NT2/D1 (cell line): ENCODE measurements around the gene MAP6.

ENCODE experiments used
- SUZ12 ChIP-seq: IDR thresholded peaks from 2 replicates; pipeline ENCODE4 v1.6.1; 2011; ENCODE audit not compliant: insufficient read length, insufficient read depth; ENCODE audit errors: extremely low read depth
- YY1 ChIP-seq: IDR thresholded peaks from 2 replicates; pipeline ENCODE4 v1.6.1; 2011; ENCODE audit not compliant: insufficient read length, insufficient read depth
- ZNF274 ChIP-seq: IDR thresholded peaks from 2 replicates; pipeline ENCODE4 v1.6.1; 2011; ENCODE audit warnings: mild to moderate bottlenecking, low read depth, low read length

DNA sequence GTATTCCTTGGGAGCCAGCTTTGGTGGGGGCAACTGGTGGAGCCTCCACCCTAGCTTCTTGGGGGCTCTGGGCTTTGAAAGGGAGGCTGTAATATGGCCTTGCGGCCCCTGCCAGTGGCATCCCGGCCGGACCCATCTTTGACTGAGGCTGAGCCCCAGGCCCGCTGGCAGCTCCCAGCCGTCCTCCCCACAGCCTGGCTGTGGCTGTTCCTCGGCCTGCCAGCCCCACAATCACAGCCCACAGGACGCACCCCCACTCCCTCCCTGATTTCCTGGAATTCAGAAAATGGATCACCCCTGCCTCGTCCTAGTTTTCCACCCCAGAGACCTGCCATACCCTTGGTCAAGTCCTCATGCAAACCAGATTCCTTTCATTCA, 83.6 kb downstream of the MAP6 start:
- TF ChIP-seq YY1 (no peak), SUZ12 (no peak), ZNF274 (no peak)
